Pancreas (tissue), 10 donors: ENCODE measurements around the gene ARHGEF7. TPM values are rescaled to one million over a fixed set of nuclear protein-coding genes. Genes with fewer than 3 reads are reported as not detected.

ENCODE experiments used
- ATAC-seq, 4 donors: fragments of 200-7000 bp; cut with Tn5 transposase; one replicate each; pipeline versions ENCODE4 v1.8.0 to v1.9.1; 2020; ENCODE audit warnings: mild to moderate bottlenecking in 4 of 4, moderate library complexity in 4 of 4
- DNase-seq, 6 donors: peaks; one replicate each; pipeline ENCODE4 v3.0.0-alpha.2; 2020
- FAIRE-seq: peaks from 2 replicates; lab custom pipeline; 2012; peaks lifted over from hg19 to GRCh38; lab: Jason Lieb, UNC
- H3K27ac ChIP-seq, 4 donors: fragments of 200-600 bp; sonication (generic); 1 replicate in 3 of 4; 2 replicates in 1 of 4; pipeline versions ENCODE4 v1.5.0 to v1.8.0; 2020
- H3K27me3 ChIP-seq, 4 donors: fragments of 200-600 bp; one replicate each; pipeline ENCODE4 v1.8.0; 2021
- H3K36me3 ChIP-seq, 3 donors: fragments of 200-600 bp; sonication (generic) in 1 of 3; one replicate each; pipeline versions ENCODE4 v1.5.0 to v1.8.0; 2020 to 2021
- H3K4me1 ChIP-seq, 3 donors: fragments of 200-600 bp; one replicate each; pipeline ENCODE4 v1.8.0; 2021
- H3K4me3 ChIP-seq, 4 donors: fragments of 200-600 bp; sonication (generic) in 2 of 4; one replicate each; pipeline versions ENCODE4 v1.5.0 to v1.8.0; 2020 to 2021
- H3K9me3 ChIP-seq, 4 donors: fragments of 200-600 bp; one replicate each; pipeline ENCODE4 v1.8.0; 2021
- CTCF ChIP-seq, 4 donors: fragments of 200-600 bp; sonication (generic) in 3 of 4; IDR thresholded peaks; one replicate each; pipeline versions ENCODE4 v1.5.0 to v1.8.0; 2021; ENCODE audit warnings: antibody characterized with exemption in 4 of 4
- WGBS, 2 donors: extraction: QIAGEN DNeasy Blood & Tissue Kit; methylation state at CpG; one replicate each; pipeline ENCODE4 v1.1.7; 2013; 5-methylcytosine and 5-hydroxymethylcytosine counted together
- intact Hi-C, 3 donors: fragments of 100-400 bp; cut with DNase I; formaldehyde crosslinking; loops; one replicate each; pipeline versions ENCODE4 v1.11.1 to v1.14.2; 2022
- polyA plus RNA-seq, 2 donors: library from polyadenylated mRNA; stranded (reverse); fragments of 200-250 nt; gene quantifications; one replicate each; pipeline ENCODE4 v1.2.3, GENCODE V29; 2013
- total RNA-seq, 6 donors: library from RNA; stranded (reverse); fragmentation: NEBNext Ultra II Directional in 4 of 6; extraction: Animal tissue kit (Norgen Biotek cat#: 25700) in 4 of 6; gene quantifications; one replicate each; pipeline versions ENCODE4 v1.2.1 to v1.2.4, GENCODE V29; 2021 to 2023
- donor health status: healthy with polysubstance abuse.
- donor health status: DM: no; HTN: no; CAD: no; lungs with moderate emphysema.
- donor health status: DM: no; HTN: no; CAD: no.
- donor health status: control.
- donor health status: control.
- donor health status: Bipolar disorder and iron deficiency.
- donor health status: DM: yes; HTN: yes; CAD: no.
- donor health status: DM: no; HTN: no; CAD: no.
- donor health status: DM: no; HTN: no; CAD: no.
- donor health status: DM: yes; HTN: yes; CAD: no.

The ARHGEF7 gene
- total and polyA plus RNA-seq, 8 donors, result 13.4 to 37.7 (median 22.2) TPM

- Histone ChIP-seq H3K9me3 (no peaks in the 10 kb centered on the region), H3K27me3 (no peaks in the 10 kb centered on the region), H3K4me1 (no peaks in the 10 kb centered on the region), H3K4me3 (no peak overlapping the region), H3K27ac (no peak overlapping the region), H3K36me3 (no peaks in the 10 kb centered on the region)
- no peak for TF ChIP-seq CTCF (IDR thresholded peaks at IDR 0.05)
- ATAC-seq (no peak), FAIRE-seq (no peak), DNase-seq (no peak)
- intact Hi-C loops, result no loop called here
- WGBS, 2 donors, result 87 to 94% methylated on average over 19 to 20 of the region's 20 CpGs
Observed at GRCh38 chr13:111346101-111346680, 231.1 kb downstream of the ARHGEF7 start.

- TF ChIP-seq CTCF (IDR thresholded peaks at IDR 0.05), result no peak
- WGBS, 2 donors, result 87 to 90% methylated on average over 6 of the region's 6 CpGs
- Histone ChIP-seq H3K4me3 (no peak overlapping the region), H3K4me1 (no peaks in the 10 kb centered on the region), H3K9me3 (no peaks in the 10 kb centered on the region), H3K27ac (no peak overlapping the region), H3K36me3 (no peaks in the 10 kb centered on the region), H3K27me3 (no peaks in the 10 kb centered on the region)
- FAIRE-seq (no peak), ATAC-seq (no peak), DNase-seq (no peak)
- intact Hi-C loops, result no loop called here
Observed at GRCh38 chr13:111347438-111347837, 232.3 kb downstream of the ARHGEF7 start.

GRCh38 chr13:111353508-111353907 is 238.4 kb downstream of the ARHGEF7 start:
- no peak for ATAC-seq
- H3K27me3 ChIP-seq, result no peaks in the 10 kb centered on the region
- no peak for DNase-seq
- 82 to 93% methylated on average over 2 of the region's 2 CpGs for WGBS, 2 donors
- intact Hi-C loops, result no loop called here
- no peaks in the 10 kb centered on the region for H3K9me3 ChIP-seq
- no peak for TF ChIP-seq CTCF (IDR thresholded peaks at IDR 0.05)
- no peak overlapping the region for H3K27ac ChIP-seq
- no peaks in the 10 kb centered on the region for H3K4me1 ChIP-seq
- no peak for FAIRE-seq
- no peak overlapping the region for H3K4me3 ChIP-seq
- no peaks in the 10 kb centered on the region for H3K36me3 ChIP-seq

GRCh38 chr13:111354789-111355188 is 239.7 kb downstream of the ARHGEF7 start:
- no peak for FAIRE-seq
- no peaks in the 10 kb centered on the region for H3K36me3 ChIP-seq
- DNase-seq, result no peak
- WGBS, 2 donors, result 69 to 74% methylated on average over 7 of the region's 7 CpGs
- TF ChIP-seq CTCF (IDR thresholded peaks at IDR 0.05), result no peak
- H3K4me1 ChIP-seq, result no peaks in the 10 kb centered on the region
- no peak overlapping the region for H3K4me3 ChIP-seq
- H3K27ac ChIP-seq, result no peak overlapping the region
- intact Hi-C loops, result no loop called here
- no peak for ATAC-seq
- H3K9me3 ChIP-seq, result no peaks in the 10 kb centered on the region
- H3K27me3 ChIP-seq, result no peaks in the 10 kb centered on the region

Other genes with a start within 250 kb of the ARHGEF7 start
- 100 to 1,000 TPM in 1 of 6 donors, 10 to 100 TPM in 5; 37.6 to 122 (median 59.3) TPM for gene ANKRD10, start 200.2 kb upstream of the ARHGEF7 start, total RNA-seq
- gene ANKRD10, start 200.2 kb upstream of the ARHGEF7 start, polyA plus RNA-seq, result 100 to 1,000 TPM in 1 of 2 donors, 10 to 100 TPM in 1; 95.3 to 138 TPM
- under 1 TPM in 2 of 6 donors, not detected in 4; 0.23 to 0.47 TPM for gene TEX29, start 205.3 kb downstream of the ARHGEF7 start, total RNA-seq
- gene TEX29, start 205.3 kb downstream of the ARHGEF7 start, polyA plus RNA-seq, result 1 to 10 TPM; 2.2 to 3.8 TPM